OCI-LY1 (cell line): ENCODE results near the gene TMF1.

Experiments
- H2AFZ ChIP-seq: fragments of 200-600 bp; sonication (generic), shearing (Covaris generic); 2 replicates; pipeline ENCODE4 v1.6.0; 2014; ENCODE audit warnings: antibody characterized with exemption, mild to moderate bottlenecking, low read length
- H3F3A ChIP-seq: fragments of 200-600 bp; sonication (generic), shearing (Covaris generic); 2 replicates; pipeline ENCODE4 v1.6.0; 2014; ENCODE audit warnings: mild to moderate bottlenecking, antibody characterized with exemption, low read length, moderate library complexity; ENCODE audit not compliant: insufficient read depth
- H3K27ac ChIP-seq: fragments of 200-600 bp; sonication (generic); 2 replicates; pipeline ENCODE4 v1.5.1; 2014; ENCODE audit warnings: low read length, mixed run types, mild to moderate bottlenecking, low read depth; ENCODE audit not compliant: poor library complexity, severe bottlenecking
- H3K27me3 ChIP-seq: fragments of 200-600 bp; sonication (generic); 2 replicates; pipeline ENCODE4 v1.6.0; 2014; ENCODE audit warnings: antibody characterized with exemption, mild to moderate bottlenecking, low read length, moderate library complexity; ENCODE audit not compliant: insufficient read depth
- H3K36me3 ChIP-seq: fragments of 200-600 bp; sonication (generic); 2 replicates; pipeline ENCODE4 v1.6.1; 2014; ENCODE audit warnings: mild to moderate bottlenecking, antibody characterized with exemption, low read length, moderate library complexity, mixed read lengths; ENCODE audit not compliant: insufficient read depth
- H3K4me1 ChIP-seq: fragments of 200-600 bp; sonication (generic); 2 replicates; pipeline ENCODE4 v1.5.1; 2014; ENCODE audit warnings: mild to moderate bottlenecking, low read length, moderate library complexity; ENCODE audit not compliant: insufficient read depth, severe bottlenecking
- H3K4me2 ChIP-seq: fragments of 200-600 bp; sonication (generic), shearing (Covaris generic); 2 replicates; pipeline ENCODE4 v1.6.1; 2014; ENCODE audit warnings: low read length
- H3K4me3 ChIP-seq: fragments of 200-600 bp; sonication (generic); 2 replicates; pipeline ENCODE4 v1.5.1; 2014; ENCODE audit warnings: low read length, low read depth, mild to moderate bottlenecking, mixed read lengths; ENCODE audit not compliant: poor library complexity, severe bottlenecking
- H3K79me2 ChIP-seq: fragments of 200-600 bp; shearing (Covaris generic); 2 replicates; pipeline ENCODE4 v1.6.1; 2016; ENCODE audit warnings: mixed run types, low read length, mixed read lengths; ENCODE audit not compliant: insufficient read depth
- H3K9ac ChIP-seq: fragments of 200-600 bp; sonication (generic), shearing (Covaris generic); 2 replicates; pipeline ENCODE4 v1.6.1; 2014; ENCODE audit warnings: mild to moderate bottlenecking, low read length, mixed read lengths
- H3K9me2 ChIP-seq: fragments of 200-600 bp; sonication (generic), shearing (Covaris generic); 2 replicates; pipeline ENCODE4 v1.6.1; 2014; ENCODE audit warnings: low read depth, mild to moderate bottlenecking, low read length, mixed read lengths
- H3K9me3 ChIP-seq: fragments of 200-600 bp; shearing (Covaris generic); 2 replicates; pipeline ENCODE4 v1.6.1; 2014; ENCODE audit warnings: low read length, mixed read lengths
- H4K20me1 ChIP-seq: fragments of 200-600 bp; sonication (generic), shearing (Covaris generic); 2 replicates; pipeline ENCODE4 v1.6.0; 2016; ENCODE audit warnings: mild to moderate bottlenecking, low read length; ENCODE audit not compliant: insufficient read depth
- EZH2 ChIP-seq: fragments of 200-600 bp; sonication (generic), shearing (Covaris generic); IDR thresholded peaks from 2 replicates; pipeline ENCODE4 v1.8.0; 2017; ENCODE audit warnings: borderline replicate concordance, mixed run types, mild to moderate bottlenecking, antibody characterized with exemption, low read length, moderate library complexity, mixed read lengths
- TF ChIP-seq, protein P1 (sequence below): fragments of 200-600 bp; sonication (generic), shearing (Covaris generic); IDR thresholded peaks from 2 replicates; pipeline ENCODE4 v1.5.1; 2017; ENCODE audit warnings: mild to moderate bottlenecking, antibody characterized with exemption, low read length, moderate library complexity, mixed read lengths

TMF1 gene

DNA sequence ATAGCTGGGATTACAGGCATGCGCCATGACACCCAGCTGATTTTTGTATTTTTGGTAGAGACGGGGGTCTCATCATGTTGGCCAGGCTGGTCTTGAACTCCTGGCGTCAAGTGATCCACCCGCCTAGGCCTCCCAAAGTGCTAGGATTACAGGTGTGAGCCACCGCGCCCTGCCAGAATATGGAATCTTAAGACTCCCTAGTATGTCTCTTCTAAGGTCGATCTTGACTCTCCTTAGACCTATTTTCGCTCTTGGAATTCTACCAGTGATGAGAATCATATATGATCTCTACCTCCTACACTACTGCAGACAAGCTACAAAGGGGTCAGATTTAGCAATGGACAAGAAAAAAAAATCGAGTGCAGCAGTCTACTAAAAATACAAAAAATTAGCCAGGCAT lies 19.4 kb downstream of the TMF1 start:
- no peak overlapping the region for H3K4me3 ChIP-seq
- H3K36me3 ChIP-seq, result peaks cover 71% of the 10 kb centered on the region
- H3K4me1 ChIP-seq, result no peaks in the 10 kb centered on the region
- H4K20me1 ChIP-seq, result no peaks in the 10 kb centered on the region
- H2AFZ ChIP-seq, result no peak overlapping the region
- no peaks in the 10 kb centered on the region for H3F3A ChIP-seq
- H3K79me2 ChIP-seq, result no peaks in the 10 kb centered on the region
- TF ChIP-seq EZH2, result no peak
- TF ChIP-seq, protein P1, sequence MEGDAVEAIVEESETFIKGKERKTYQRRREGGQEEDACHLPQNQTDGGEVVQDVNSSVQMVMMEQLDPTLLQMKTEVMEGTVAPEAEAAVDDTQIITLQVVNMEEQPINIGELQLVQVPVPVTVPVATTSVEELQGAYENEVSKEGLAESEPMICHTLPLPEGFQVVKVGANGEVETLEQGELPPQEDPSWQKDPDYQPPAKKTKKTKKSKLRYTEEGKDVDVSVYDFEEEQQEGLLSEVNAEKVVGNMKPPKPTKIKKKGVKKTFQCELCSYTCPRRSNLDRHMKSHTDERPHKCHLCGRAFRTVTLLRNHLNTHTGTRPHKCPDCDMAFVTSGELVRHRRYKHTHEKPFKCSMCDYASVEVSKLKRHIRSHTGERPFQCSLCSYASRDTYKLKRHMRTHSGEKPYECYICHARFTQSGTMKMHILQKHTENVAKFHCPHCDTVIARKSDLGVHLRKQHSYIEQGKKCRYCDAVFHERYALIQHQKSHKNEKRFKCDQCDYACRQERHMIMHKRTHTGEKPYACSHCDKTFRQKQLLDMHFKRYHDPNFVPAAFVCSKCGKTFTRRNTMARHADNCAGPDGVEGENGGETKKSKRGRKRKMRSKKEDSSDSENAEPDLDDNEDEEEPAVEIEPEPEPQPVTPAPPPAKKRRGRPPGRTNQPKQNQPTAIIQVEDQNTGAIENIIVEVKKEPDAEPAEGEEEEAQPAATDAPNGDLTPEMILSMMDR, result no peak
- no peaks in the 10 kb centered on the region for H3K9me3 ChIP-seq
- no peak overlapping the region for H3K9ac ChIP-seq
- H3K27me3 ChIP-seq, result no peaks in the 10 kb centered on the region
- H3K9me2 ChIP-seq, result no peaks in the 10 kb centered on the region
- no peak overlapping the region for H3K27ac ChIP-seq
- no peak overlapping the region for H3K4me2 ChIP-seq

DNA sequence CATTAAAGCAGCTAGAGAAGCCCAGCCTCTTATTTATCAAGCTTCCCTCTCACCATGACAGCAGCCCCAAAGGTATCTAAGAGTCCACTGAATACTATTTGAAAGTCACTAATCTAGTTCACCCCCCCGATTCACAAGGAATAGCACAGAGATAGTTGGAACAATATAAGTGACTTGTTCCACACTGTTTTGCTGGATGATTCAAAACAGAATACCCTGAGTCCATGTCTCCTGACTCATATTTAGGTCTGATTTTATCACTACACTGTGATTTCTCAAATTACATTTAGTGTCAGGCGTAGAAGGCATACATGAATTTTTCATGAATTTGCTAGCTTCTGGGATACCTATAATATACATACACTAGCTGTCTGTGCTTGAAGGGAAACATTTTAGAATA lies 20.0 kb downstream of the TMF1 start:
- Histone ChIP-seq H3K9me2 (no peaks in the 10 kb centered on the region), H3K4me1 (no peaks in the 10 kb centered on the region), H3K4me3 (no peak overlapping the region), H3K9me3 (no peaks in the 10 kb centered on the region), H3K27me3 (no peaks in the 10 kb centered on the region), H3K36me3 (peaks cover 74% of the 10 kb centered on the region), H3K27ac (no peak overlapping the region), H3F3A (no peaks in the 10 kb centered on the region), H3K4me2 (no peak overlapping the region), H4K20me1 (no peaks in the 10 kb centered on the region), H3K79me2 (no peaks in the 10 kb centered on the region), H3K9ac (no peak overlapping the region), H2AFZ (no peak overlapping the region)
- TF ChIP-seq, protein P1, result no peak
- TF ChIP-seq EZH2, result no peak

DNA sequence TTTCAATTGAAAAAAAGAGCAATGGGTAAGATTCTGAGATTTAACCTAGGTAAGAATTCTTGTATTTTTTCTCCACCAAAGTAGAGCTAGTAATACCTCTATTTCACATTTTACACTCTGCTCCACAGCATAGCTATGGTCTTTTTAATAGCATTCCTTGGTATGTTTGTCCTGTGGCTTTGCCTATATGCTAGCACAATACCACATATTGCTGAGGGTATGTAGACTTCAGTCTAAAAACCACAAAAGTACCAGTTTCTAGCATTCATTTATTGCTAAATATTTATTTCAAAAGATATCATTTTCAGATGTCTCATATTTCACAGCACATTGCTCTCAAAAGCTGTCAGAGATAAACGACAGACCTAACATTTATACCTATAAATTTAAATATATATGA lies 20.5 kb downstream of the TMF1 start:
- Histone ChIP-seq H3F3A (no peaks in the 10 kb centered on the region), H3K4me3 (no peak overlapping the region), H3K9ac (no peak overlapping the region), H2AFZ (no peak overlapping the region), H4K20me1 (no peaks in the 10 kb centered on the region), H3K4me2 (no peak overlapping the region), H3K9me2 (no peaks in the 10 kb centered on the region), H3K79me2 (no peaks in the 10 kb centered on the region), H3K27me3 (no peaks in the 10 kb centered on the region), H3K27ac (no peak overlapping the region), H3K36me3 (peaks cover 72% of the 10 kb centered on the region), H3K4me1 (no peaks in the 10 kb centered on the region), H3K9me3 (no peaks in the 10 kb centered on the region)
- TF ChIP-seq EZH2, result no peak
- TF ChIP-seq, protein P1, result no peak
